Peyer's patch (tissue), 4 donors: ENCODE measurements around the gene YJU2.

Source experiments
- CTCF ChIP-seq, 6 experiments: fragments of 450-650 bp in 4 of 6; fragments of 200-600 bp in 2 of 6; sonication (generic) in 1 of 6; IDR thresholded peaks; one replicate each; pipeline ENCODE4 v1.5.1; 2017 to 2019; ENCODE audit warnings: antibody characterized with exemption in 6 of 6, mild to moderate bottlenecking in 3 of 6, moderate library complexity in 1 of 6
- POLR2A ChIP-seq, 2 donors: fragments of 450-650 bp; IDR thresholded peaks; one replicate each; pipeline ENCODE4 v1.5.1; 2017; ENCODE audit warnings: antibody characterized with exemption in 2 of 2, mild to moderate bottlenecking in 2 of 2, moderate library complexity in 2 of 2

GRCh38 chr19:4220188-4220587 is 26.7 kb upstream of the YJU2 start:
- TF ChIP-seq POLR2A (IDR thresholded peaks at IDR 0.05), result no peak
- TF ChIP-seq CTCF (IDR thresholded peaks at IDR 0.05), result no peak
